Germinal center (tissue), 1 donor: ENCODE results near the gene MSGN1.
"Not testable (repeated sequence)": the region's sequence is repeated elsewhere in the genome, so short reads cannot be mapped to it uniquely, and the experiment has no call there.

ENCODE experiments used
- DNase-seq: peaks from one replicate; pipeline ENCODE4 v3.0.0; 2012; ENCODE audit warnings: mixed read lengths, low spot score

The MSGN1 gene

DNA sequence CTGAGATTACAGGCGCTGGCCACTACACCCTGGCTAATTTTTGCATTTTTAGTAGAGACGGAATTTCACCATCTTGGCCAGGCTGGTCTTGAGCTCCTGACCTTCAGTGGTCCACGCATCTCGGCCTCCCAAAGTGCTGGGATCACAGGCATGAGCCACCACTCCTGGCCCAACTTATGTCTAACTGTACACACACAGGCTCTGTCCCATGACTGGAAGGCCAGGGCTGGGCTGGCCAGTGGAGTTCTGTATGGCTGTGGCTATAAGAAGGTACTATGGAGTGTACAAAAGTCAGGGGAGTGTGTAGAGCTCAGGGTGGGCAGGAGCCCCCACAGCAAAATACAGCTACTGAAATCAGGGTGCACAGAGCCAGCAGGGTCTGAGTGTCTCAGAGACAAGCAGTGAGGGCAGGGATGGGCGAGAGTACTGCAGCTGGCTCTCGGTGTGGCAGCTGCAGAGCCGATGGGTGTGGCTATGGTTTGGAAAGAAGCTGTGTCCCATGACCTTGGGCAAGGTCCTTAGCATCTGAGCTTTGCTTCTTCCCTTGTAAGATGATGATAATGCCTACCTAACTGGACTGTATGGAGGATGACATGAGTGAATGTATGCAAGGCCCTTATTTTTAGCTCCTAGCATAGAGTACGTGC lies 10.4 kb upstream of the MSGN1 start:
- DNase-seq, result no peak

- no peak for DNase-seq
These were observed 3.1 kb upstream of the MSGN1 start for GRCh38 chr2:17813010-17813741.

DNA sequence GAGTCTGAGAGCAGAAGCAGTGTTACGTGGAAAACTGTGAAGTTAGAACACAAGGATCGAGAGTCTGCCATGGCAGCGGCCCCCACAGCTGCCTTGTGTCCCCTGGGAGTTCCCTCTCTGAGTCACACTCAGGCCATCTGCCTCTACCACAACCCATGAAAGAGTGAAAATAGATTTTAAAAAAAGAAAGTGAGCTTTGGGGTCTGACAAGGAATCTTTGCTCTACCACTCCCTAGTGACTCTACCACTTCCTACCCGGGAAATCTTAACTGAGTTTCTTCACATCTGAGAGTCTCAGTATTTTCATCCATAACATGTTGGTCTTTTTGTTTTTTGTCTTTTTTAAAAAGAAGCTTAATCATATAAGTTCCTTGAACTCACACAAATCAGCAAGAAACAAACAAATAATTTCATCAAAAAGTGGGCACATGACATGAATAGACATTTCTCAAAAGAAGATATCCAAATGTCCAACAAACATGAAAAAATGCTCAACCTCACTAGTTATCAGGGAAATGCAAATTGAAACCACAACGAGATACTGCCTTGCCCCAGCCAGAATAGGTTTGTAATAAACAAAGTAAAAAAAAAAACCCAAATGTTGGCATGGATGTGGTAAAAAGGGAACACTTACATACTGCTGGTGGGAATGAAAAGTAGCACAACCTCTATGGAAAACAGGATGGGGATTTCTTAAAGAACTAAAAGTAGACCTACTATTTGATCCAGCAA lies 2.4 kb upstream of the MSGN1 start:
- peak; percentile 57 for DNase-seq

DNA sequence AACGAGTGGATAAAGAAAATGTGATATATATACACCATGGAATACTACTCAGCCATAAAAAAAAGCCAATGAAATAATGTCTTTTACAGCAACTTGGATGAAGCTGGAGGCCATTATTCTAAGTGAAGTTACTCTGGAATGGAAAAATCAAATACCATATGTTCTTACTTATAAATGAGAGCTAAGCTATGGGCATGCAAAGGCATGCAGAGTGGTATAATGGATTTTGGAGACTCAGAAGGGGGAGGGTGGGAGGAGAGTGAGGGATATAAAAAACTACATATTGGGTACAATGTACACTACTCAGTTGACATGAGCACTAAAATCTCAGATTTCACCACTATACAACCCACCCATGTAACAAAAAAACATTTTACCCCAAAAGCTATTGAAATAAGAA lies 1.7 kb upstream of the MSGN1 start:
- DNase-seq, result no peak

GRCh38 chr2:17815468-17816184 lies 634 bp upstream of the MSGN1 start:
- DNase-seq, result no peak

GRCh38 chr2:17818235-17818815 lies 2.1 kb downstream of the MSGN1 start:
- no peak for DNase-seq

GRCh38 chr2:17821080-17821479 lies 4.8 kb downstream of the MSGN1 start:
- DNase-seq, result no peak

GRCh38 chr2:17821535-17822444 lies 5.5 kb downstream of the MSGN1 start:
- DNase-seq, result no peak

DNA sequence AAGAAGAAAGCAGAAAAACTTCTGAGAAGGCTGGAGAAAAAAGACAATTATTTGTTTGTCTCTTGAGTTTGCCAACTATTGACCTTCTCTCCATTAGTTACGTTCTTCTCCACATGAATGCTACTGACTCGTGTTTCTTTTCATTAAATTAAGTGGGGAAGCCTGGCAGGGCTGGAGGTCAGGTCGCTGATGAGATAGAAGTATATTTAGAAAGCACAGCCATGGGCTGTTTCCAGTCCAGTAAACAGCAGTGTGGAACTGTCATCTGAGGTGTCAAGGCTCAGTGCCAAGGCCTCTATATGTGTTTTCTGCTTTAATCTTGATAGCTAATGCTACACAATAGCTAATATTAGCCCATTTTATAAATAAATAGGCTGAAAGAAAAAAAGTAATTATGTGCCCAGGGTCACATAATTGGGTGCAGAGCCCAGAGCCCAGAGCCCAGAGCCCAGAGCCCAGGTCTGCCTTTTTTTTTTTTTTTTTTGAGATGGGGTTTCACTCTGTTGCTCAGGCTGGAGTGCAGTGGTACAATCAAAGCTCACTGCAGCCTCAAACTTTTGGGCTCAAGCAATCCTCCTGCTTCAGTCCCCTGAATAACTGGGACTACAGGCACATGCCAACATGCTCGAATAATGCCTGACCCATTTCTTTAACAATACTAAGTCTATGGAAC lies 6.3 kb downstream of the MSGN1 start:
- no peak for DNase-seq

- DNase-seq, result not testable (repeated sequence)
These were observed 7.4 kb downstream of the MSGN1 start for GRCh38 chr2:17823646-17824045.

GRCh38 chr2:17827316-17827715 lies 11.1 kb downstream of the MSGN1 start:
- DNase-seq, result no peak

DNA sequence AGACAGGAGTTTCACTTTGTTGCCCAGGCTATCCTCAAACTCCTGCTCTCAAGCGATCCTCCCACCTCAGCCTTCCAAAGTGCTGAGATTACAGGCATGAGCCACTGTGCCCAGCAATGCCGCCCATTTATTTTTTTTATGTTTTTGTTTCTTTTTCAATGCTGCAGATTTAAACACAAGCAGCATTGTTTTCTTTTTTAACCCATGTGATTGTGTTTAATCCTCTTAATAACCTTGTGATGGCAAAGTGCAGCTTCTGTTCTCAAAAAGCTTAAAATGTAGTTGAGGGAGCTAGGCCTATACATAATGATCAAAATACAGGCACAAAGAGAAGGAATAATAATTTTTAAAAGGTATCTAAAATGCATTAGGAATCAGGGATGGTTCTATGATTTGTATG lies 11.5 kb downstream of the MSGN1 start:
- DNase-seq, result no peak

DNA sequence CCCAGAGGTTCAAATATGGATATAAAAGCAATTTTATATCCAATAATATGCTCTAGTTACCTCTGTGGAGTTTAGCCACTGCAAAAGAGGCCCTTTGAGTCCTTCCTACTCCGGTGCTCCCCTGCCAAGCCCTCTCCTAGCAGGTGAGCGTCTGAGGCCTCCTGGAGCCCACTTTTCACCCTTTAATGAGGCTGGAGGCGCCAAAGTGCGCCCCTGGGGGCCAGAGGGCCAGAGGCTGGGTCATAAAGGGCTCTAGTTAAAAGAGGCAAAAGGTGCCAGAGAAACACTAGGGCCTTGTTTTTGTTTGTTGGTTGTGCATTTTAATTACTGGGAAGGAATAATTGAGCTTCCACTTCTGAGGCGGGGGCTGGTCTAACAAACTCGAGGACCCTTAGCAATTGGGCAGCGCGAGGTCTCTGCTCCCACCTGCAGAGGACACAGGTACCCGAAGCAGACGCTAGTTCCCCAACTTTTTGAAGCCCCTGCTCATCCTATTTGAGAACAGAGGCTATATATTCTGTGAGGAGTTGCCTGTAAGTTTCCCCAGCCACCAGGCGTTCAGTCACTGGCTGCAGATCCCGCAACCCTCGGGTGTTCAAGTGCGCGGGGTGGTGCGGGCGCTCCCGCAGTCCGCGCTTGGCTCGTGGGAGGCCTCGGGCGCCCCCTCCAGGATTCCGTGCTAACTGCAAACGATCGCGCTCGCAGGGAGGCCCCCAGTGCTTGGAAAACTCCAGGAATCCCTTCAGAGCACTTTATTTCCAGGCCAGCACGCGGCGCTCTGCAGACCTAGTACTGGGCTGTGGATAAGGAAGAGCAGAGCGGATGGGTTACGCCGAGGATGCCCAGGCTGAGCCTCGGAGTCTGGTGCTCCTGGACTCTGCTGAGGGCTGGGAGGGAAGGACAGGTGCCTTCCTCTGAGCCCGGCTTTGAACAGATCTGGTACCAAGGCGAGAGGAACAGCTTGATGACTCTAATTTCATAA lies 14.1 kb downstream of the MSGN1 start:
- DNase-seq, result peak; percentile 71

- DNase-seq, result no peak
These were observed 19.3 kb downstream of the MSGN1 start for GRCh38 chr2:17835516-17835915.

DNA sequence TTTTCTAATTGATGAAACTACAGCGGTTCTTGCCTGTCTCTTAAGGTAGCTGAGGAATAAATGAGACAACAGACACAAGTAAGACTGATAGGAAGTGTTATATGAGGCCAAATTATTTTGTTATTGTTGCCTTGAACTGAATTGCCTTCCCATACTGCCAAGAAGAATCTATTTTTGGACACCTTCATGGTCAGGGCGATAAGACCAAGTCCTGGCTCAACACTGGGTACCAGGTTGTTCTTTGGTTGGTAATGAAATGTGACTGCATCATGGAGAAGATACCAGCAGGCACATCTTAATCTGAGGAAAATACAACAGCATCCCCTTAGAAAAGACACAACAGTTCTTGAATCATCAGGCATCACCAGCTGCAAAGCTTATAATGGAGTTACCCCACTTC lies 23.7 kb downstream of the MSGN1 start:
- DNase-seq, result no peak

- DNase-seq, result no peak
These were observed 27.2 kb downstream of the MSGN1 start for GRCh38 chr2:17843457-17843856.

DNA sequence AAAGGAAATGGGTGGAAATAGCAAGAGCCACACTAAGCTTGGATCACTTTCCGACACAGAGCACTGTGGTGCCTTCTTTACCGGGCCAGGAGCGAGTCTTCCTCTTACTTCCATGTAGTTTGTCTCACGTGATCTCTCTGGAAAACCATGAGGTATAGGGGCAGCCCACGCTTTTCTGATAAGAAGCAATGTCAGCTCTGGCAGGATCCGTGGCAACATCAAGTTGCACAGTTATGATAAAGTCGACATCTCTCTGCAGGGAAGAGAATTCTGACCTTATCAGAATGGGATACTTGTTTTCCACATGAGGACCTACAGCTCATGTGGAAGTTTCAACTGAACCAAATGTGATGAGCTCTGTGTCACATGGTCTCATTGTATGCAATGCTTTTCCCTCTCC lies 29.5 kb downstream of the MSGN1 start:
- DNase-seq, result no peak

GRCh38 chr2:17846676-17847075 lies 30.4 kb downstream of the MSGN1 start:
- no peak for DNase-seq

DNA sequence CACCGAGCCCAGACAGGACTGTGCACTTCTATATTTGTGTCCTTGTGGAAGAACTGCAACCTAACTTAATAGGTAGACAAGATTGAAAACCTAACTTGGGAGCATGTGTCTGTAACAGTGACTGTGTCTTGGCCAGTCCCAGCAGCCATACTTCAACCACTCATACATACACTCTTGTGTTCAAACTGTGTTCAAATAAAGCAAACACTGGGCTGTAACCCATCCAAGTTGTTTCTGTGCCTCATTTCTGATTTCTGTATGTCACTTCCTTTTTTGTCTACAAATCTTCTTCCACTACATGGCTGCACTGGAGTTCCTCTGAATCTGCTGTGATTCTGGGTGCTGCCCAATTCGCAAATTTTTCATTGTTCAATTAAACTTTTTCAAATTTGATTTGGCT lies 31.0 kb downstream of the MSGN1 start:
- no peak for DNase-seq
